Measurements from ENCODE around the gene MYZAP.

MYZAP gene

DNA sequence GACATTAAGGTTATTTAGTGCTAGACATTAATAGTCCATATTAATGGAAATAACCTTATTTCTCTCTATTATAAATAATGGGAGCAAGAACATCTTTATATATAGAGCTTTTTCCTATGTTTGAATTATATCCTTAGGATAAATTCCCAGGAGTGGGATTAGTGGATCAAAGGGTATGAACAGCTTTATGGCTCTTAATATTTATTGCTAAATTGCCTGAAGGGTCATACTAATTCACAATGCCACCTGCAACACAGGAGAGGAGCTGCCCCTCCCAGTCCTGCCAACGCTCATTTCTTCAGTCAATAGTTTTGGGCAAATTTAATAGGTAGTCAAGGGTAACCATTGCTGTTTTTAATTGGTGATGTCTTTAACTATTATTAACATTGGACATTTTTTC, 65.9 kb downstream of the MYZAP start:
- no peak overlapping the region for H3K4me3 ChIP-seq (ENCODE audit: low read depth, low read length)
- no peak for DNase-seq (ENCODE audit: low read depth, low spot score)
- TF ChIP-seq, protein P1, sequence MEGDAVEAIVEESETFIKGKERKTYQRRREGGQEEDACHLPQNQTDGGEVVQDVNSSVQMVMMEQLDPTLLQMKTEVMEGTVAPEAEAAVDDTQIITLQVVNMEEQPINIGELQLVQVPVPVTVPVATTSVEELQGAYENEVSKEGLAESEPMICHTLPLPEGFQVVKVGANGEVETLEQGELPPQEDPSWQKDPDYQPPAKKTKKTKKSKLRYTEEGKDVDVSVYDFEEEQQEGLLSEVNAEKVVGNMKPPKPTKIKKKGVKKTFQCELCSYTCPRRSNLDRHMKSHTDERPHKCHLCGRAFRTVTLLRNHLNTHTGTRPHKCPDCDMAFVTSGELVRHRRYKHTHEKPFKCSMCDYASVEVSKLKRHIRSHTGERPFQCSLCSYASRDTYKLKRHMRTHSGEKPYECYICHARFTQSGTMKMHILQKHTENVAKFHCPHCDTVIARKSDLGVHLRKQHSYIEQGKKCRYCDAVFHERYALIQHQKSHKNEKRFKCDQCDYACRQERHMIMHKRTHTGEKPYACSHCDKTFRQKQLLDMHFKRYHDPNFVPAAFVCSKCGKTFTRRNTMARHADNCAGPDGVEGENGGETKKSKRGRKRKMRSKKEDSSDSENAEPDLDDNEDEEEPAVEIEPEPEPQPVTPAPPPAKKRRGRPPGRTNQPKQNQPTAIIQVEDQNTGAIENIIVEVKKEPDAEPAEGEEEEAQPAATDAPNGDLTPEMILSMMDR (IDR thresholded peaks at IDR 0.05; ENCODE audit: insufficient read depth, low read length, missing control alignments): no peak
- ChIA-PET CTCF (interaction anchor here (1.3 to 3.3 kb wide), 4 partner anchors 10 to 409 kb away, joined by 4 to 19 read pairs (median 5); no protein-coding TSS in a partner anchor), POLR2A (no interaction called here)

DNA sequence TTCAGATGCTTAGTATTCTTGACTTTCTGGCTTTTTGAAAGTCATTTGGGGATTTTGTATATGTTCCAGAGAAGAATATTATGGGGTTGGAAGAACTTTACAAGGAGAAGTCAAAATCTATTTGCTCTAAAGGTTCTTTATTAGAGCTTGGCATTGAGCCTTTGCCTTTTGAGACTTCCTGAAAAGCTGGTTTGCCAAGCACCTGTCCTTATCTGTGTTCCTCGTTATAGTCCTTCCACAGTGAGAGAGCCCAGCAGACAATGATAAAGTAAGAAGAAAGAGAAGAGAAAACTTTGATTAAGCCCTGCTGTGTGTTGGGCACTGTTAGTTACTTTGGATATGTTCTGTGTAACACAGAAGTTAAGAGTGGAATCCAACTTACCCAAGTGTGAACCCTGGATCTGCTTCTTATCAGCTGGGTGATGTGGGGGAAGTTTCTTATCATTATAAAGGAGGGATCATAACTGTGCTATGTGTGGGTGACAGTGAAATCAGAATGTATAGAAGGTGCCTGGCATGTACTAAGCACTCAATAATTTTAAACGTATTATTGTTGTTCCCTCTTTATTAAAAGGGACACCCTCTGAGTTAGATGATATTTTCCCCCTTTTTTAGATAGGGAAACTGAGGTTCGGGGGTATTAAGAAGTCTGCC, 70.5 kb downstream of the MYZAP start:
- no peak overlapping the region for H3K4me3 ChIP-seq (ENCODE audit: low read depth, low read length)
- ChIA-PET POLR2A (no interaction called here), CTCF (interaction anchor here (1.5 to 1.6 kb wide), 2 partner anchors 199 to 404 kb away, joined by 3 to 4 read pairs; no protein-coding TSS in a partner anchor)
- no peak for DNase-seq (ENCODE audit: low read depth, low spot score)
- TF ChIP-seq, protein P1 (IDR thresholded peaks at IDR 0.05; ENCODE audit: insufficient read depth, low read length, missing control alignments): no peak

DNA sequence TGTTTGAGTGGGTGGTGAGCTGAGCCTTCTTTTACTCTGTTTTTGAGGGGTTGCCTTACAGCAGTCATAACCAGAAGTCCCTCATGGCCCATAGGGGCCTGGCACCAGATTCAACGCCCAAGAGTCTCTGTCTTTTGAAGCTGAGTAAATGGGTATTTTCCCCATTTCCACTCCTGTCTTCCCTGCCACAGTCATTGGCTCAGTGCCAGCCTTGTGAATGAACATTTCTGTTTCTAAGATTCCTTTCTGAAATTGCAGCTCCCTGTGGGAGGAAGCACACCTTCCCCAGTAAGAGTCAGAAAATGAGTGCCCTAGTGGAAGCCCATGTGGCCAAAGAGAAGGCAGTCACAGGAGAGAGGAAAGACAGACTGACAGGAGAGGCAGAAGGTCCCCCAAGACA, 71.1 kb downstream of the MYZAP start:
- H3K4me3 ChIP-seq (ENCODE audit: low read depth, low read length): no peak overlapping the region
- no peak for DNase-seq (ENCODE audit: low read depth, low spot score)
- TF ChIP-seq, protein P1 (IDR thresholded peaks at IDR 0.05; ENCODE audit: insufficient read depth, low read length, missing control alignments): no peak
- CTCF ChIA-PET: interaction anchor here (1.0 to 1.6 kb wide), 4 partner anchors 196 to 408 kb away, joined by 3 to 4 read pairs (median 3); no protein-coding TSS in a partner anchor
- POLR2A ChIA-PET: no interaction called here

DNA sequence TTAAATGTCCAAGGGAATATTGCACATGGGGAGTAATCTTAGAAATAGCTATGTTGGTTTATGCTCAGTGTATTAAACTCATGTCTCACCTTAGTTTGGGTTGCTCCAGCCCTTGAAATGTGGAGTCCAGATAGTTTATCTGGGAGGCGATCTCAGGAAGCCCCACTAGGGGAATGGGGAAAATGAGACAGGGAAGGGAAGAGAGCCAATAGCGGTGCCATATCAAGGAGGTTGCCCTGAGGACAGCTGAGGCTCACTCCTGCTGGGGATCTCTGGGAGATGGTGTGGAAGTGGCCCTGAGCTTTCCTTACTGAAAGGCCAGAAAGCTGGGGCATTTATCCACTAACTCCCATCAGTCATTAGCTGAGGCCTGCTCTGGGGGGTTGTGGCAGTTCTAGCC, 71.6 kb downstream of the MYZAP start:
- no peak overlapping the region for H3K4me3 ChIP-seq (ENCODE audit: low read depth, low read length)
- TF ChIP-seq, protein P1 (IDR thresholded peaks at IDR 0.05; ENCODE audit: insufficient read depth, low read length, missing control alignments): no peak
- ChIA-PET CTCF (interaction anchor here (1.0 to 1.6 kb wide), 4 partner anchors 196 to 408 kb away, joined by 3 to 4 read pairs (median 3); no protein-coding TSS in a partner anchor), POLR2A (no interaction called here)
- no peak for DNase-seq (ENCODE audit: low read depth, low spot score)

DNA sequence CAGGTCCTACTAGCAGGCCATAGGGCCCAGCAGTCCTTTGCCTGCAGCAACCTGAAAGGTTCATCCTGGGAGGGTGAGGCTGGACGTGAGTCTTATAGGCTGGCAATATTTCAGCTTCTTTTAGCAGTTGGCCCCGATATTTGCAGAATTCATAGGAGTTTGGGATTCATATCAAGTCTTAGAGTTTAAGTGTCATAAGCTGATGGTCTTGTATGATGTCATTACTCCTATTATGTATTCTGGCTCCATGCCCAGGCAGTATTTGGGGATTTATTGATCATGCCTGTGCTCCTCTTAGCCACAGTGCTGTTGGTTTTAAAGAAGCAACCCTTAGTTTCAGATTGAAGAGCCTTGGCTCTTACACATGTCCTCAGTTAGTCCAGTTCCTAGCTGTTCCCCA, 73.5 kb downstream of the MYZAP start:
- ChIA-PET POLR2A (interaction anchor here (1.2 kb wide), 1 partner anchor 42 kb away, joined by 5 read pairs; the partner anchor contains the start of gene POLR2M), CTCF (interaction anchor here (0.9 to 7.7 kb wide), 7 partner anchors 10 to 405 kb away, joined by 3 to 112 read pairs (median 8); partner anchors contain the start of gene POLR2M)
- no peak for DNase-seq (ENCODE audit: low read depth, low spot score)
- H3K4me3 ChIP-seq (ENCODE audit: low read depth, low read length): no peak overlapping the region
- TF ChIP-seq, protein P1 (IDR thresholded peaks at IDR 0.05; ENCODE audit: insufficient read depth, low read length, missing control alignments): no peak

DNA sequence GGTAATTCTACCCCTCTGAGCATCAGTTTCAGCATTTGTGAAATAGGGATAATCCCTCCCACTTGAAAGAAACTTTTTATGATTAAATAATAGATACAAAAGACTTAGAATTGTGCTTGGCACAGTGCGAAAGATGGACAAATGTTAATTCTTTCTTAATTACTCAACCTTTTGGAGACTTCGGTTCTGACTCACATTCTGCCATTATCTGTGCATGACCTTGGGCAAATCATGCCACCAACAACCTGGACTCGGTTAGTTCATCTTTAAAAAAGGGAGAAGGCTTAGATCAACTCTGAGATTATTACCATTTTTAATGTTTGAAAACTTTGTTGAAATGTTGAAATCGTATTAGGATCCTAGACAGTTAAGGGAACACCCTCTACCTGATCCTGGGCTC, 74.2 kb downstream of the MYZAP start:
- POLR2A ChIA-PET: interaction anchor here (1.2 kb wide), 1 partner anchor 41 kb away, joined by 5 read pairs; the partner anchor contains the start of gene POLR2M
- CTCF ChIA-PET: interaction anchor here (1.2 to 7.7 kb wide), 5 partner anchors 11 to 404 kb away, joined by 3 to 112 read pairs (median 8); partner anchors contain the start of gene POLR2M
- H3K4me3 ChIP-seq (ENCODE audit: low read depth, low read length): no peak overlapping the region
- TF ChIP-seq, protein P1 (IDR thresholded peaks at IDR 0.05; ENCODE audit: insufficient read depth, low read length, missing control alignments): no peak
- no peak for DNase-seq (ENCODE audit: low read depth, low spot score)
